SK-N-SH treated with all-trans-retinoic acid at 6 μM for 48 hours (cell line): ENCODE data around the gene LTBP3.
A peak's percentile ranks its signal among the peaks of the same experiment; 100 is the strongest.

Experiments used
- ATAC-seq: fragments of 200-7000 bp; cut with Tn5 transposase; 3 replicates; pipeline ENCODE4 v1.9.1; 2020; ENCODE audit warnings: mild to moderate bottlenecking, moderate library complexity
- ARNTL ChIP-seq: fragments of 450-650 bp; formaldehyde crosslinking; IDR thresholded peaks from 2 replicates; pipeline ENCODE4 v1.5.0; 2020; ENCODE audit warnings: low read depth, mild to moderate bottlenecking, moderate library complexity, borderline replicate concordance
- BACH2 ChIP-seq: fragments of 250-450 bp; sonication (Bioruptor Pico); IDR thresholded peaks from 2 replicates; pipeline ENCODE4 v1.9.0; 2021; ENCODE audit warnings: mild to moderate bottlenecking, borderline replicate concordance
- CSDC2 ChIP-seq: fragments of 250-450 bp; sonication (Bioruptor Pico); IDR thresholded peaks from 2 replicates; pipeline ENCODE4 v1.5.0; 2020; ENCODE audit warnings: mild to moderate bottlenecking, moderate library complexity
- ESRRG ChIP-seq: fragments of 250-450 bp; sonication (Bioruptor Pico); IDR thresholded peaks from 2 replicates; pipeline ENCODE4 v1.6.1; 2021; ENCODE audit warnings: mild to moderate bottlenecking
- GLIS3 ChIP-seq: fragments of 250-450 bp; sonication (Bioruptor Pico); IDR thresholded peaks from 2 replicates; pipeline ENCODE4 v1.5.0; 2020; ENCODE audit warnings: mild to moderate bottlenecking, moderate library complexity
- ISL1 ChIP-seq: fragments of 250-450 bp; sonication (Bioruptor Pico); IDR thresholded peaks from 2 replicates; pipeline ENCODE4 v2.1.2; 2022; ENCODE audit warnings: mild to moderate bottlenecking, moderate library complexity
- OSR1 ChIP-seq: fragments of 250-450 bp; sonication (Bioruptor Pico); IDR thresholded peaks from 2 replicates; pipeline ENCODE4 v1.8.0; 2022; ENCODE audit warnings: moderate library complexity, mild to moderate bottlenecking, inconsistent platforms
- RARB ChIP-seq: fragments of 250-450 bp; sonication (Bioruptor Pico); IDR thresholded peaks from 2 replicates; pipeline ENCODE4 v1.8.0; 2021; ENCODE audit warnings: mild to moderate bottlenecking, moderate library complexity
- SNAI2 ChIP-seq: fragments of 250-450 bp; sonication (Bioruptor Pico); IDR thresholded peaks from 2 replicates; pipeline ENCODE4 v1.5.0; 2020; ENCODE audit warnings: mild to moderate bottlenecking, moderate library complexity
- TCF4 ChIP-seq: fragments of 250-450 bp; sonication (Bioruptor Pico); IDR thresholded peaks from 2 replicates; pipeline ENCODE4 v1.8.0; 2021; ENCODE audit warnings: mild to moderate bottlenecking, moderate library complexity, borderline replicate concordance
- TOX ChIP-seq: fragments of 250-450 bp; sonication (Bioruptor Pico); IDR thresholded peaks from 2 replicates; pipeline ENCODE4 v1.8.0; 2021; ENCODE audit warnings: mild to moderate bottlenecking, moderate library complexity, borderline replicate concordance
- ZC3H10 ChIP-seq: fragments of 250-450 bp; sonication (Bioruptor Pico); IDR thresholded peaks from 2 replicates; pipeline ENCODE4 v1.5.1; 2021; ENCODE audit warnings: mild to moderate bottlenecking, moderate library complexity
- ZFP3 ChIP-seq: fragments of 250-450 bp; sonication (Bioruptor Pico); IDR thresholded peaks from 2 replicates; pipeline ENCODE4 v1.5.0; 2020; ENCODE audit warnings: mild to moderate bottlenecking, moderate library complexity
- ZFP30 ChIP-seq: fragments of 450-650 bp; formaldehyde crosslinking; IDR thresholded peaks from 2 replicates; pipeline ENCODE4 v1.5.0; 2022; ENCODE audit warnings: mild to moderate bottlenecking, moderate library complexity
- ZNF565 ChIP-seq: fragments of 450-650 bp; formaldehyde crosslinking; conservative IDR thresholded peaks from 2 replicates; pipeline ENCODE4 v1.5.0; 2020; ENCODE audit warnings: low read depth, mild to moderate bottlenecking, moderate library complexity
- ZNF70 ChIP-seq: fragments of 450-650 bp; formaldehyde crosslinking; IDR thresholded peaks from 2 replicates; pipeline ENCODE4 v1.5.0; 2020; ENCODE audit warnings: mild to moderate bottlenecking, moderate library complexity
- TF ChIP-seq, protein P1 (sequence below): fragments of 250-450 bp; sonication (Bioruptor Pico); IDR thresholded peaks from 2 replicates; pipeline ENCODE4 v1.5.1; 2021; ENCODE audit warnings: mild to moderate bottlenecking, moderate library complexity
- TF ChIP-seq, protein P2 (sequence below): fragments of 250-450 bp; sonication (Bioruptor Pico); IDR thresholded peaks from 2 replicates; pipeline ENCODE4 v1.5.0; 2020; ENCODE audit warnings: mild to moderate bottlenecking, moderate library complexity
- TF ChIP-seq, protein P3 (sequence below): fragments of 250-450 bp; sonication (Bioruptor Pico); IDR thresholded peaks from 2 replicates; pipeline ENCODE4 v1.8.0; 2020; ENCODE audit warnings: mild to moderate bottlenecking, moderate library complexity, borderline replicate concordance
- TF ChIP-seq, protein P4 (sequence below): fragments of 250-450 bp; sonication (Bioruptor Pico); IDR thresholded peaks from 2 replicates; pipeline ENCODE4 v1.8.0; 2021; ENCODE audit warnings: low read depth, mild to moderate bottlenecking, moderate library complexity, borderline replicate concordance
- TF ChIP-seq, protein P5 (sequence below): fragments of 250-450 bp; sonication (Bioruptor Pico); IDR thresholded peaks from 2 replicates; pipeline ENCODE4 v1.5.1; 2020; ENCODE audit warnings: low read depth, mild to moderate bottlenecking, moderate library complexity

Gene LTBP3

DNA sequence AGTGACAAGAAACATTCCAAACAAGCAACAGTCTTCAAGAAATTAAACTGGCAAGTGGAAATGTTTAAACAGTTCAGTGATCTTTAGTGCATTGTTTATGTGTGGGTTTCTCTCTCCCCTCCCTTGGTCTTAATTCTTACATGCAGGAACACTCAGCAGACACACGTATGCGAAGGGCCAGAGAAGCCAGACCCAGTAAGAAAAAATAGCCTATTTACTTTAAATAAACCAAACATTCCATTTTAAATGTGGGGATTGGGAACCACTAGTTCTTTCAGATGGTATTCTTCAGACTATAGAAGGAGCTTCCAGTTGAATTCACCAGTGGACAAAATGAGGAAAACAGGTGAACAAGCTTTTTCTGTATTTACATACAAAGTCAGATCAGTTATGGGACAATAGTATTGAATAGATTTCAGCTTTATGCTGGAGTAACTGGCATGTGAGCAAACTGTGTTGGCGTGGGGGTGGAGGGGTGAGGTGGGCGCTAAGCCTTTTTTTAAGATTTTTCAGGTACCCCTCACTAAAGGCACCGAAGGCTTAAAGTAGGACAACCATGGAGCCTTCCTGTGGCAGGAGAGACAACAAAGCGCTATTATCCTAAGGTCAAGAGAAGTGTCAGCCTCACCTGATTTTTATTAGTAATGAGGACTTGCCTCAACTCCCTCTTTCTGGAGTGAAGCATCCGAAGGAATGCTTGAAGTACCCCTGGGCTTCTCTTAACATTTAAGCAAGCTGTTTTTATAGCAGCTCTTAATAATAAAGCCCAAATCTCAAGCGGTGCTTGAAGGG, 53.3 kb downstream of the LTBP3 start (continued):
- TF ChIP-seq, protein P1, sequence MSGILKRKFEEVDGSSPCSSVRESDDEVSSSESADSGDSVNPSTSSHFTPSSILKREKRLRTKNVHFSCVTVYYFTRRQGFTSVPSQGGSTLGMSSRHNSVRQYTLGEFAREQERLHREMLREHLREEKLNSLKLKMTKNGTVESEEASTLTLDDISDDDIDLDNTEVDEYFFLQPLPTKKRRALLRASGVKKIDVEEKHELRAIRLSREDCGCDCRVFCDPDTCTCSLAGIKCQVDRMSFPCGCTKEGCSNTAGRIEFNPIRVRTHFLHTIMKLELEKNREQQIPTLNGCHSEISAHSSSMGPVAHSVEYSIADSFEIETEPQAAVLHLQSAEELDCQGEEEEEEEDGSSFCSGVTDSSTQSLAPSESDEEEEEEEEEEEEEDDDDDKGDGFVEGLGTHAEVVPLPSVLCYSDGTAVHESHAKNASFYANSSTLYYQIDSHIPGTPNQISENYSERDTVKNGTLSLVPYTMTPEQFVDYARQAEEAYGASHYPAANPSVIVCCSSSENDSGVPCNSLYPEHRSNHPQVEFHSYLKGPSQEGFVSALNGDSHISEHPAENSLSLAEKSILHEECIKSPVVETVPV (CRISPR knock-in tag), result peak; percentile 74; the same call in 1 of the 2 replicates
- TF ChIP-seq, protein P2, sequence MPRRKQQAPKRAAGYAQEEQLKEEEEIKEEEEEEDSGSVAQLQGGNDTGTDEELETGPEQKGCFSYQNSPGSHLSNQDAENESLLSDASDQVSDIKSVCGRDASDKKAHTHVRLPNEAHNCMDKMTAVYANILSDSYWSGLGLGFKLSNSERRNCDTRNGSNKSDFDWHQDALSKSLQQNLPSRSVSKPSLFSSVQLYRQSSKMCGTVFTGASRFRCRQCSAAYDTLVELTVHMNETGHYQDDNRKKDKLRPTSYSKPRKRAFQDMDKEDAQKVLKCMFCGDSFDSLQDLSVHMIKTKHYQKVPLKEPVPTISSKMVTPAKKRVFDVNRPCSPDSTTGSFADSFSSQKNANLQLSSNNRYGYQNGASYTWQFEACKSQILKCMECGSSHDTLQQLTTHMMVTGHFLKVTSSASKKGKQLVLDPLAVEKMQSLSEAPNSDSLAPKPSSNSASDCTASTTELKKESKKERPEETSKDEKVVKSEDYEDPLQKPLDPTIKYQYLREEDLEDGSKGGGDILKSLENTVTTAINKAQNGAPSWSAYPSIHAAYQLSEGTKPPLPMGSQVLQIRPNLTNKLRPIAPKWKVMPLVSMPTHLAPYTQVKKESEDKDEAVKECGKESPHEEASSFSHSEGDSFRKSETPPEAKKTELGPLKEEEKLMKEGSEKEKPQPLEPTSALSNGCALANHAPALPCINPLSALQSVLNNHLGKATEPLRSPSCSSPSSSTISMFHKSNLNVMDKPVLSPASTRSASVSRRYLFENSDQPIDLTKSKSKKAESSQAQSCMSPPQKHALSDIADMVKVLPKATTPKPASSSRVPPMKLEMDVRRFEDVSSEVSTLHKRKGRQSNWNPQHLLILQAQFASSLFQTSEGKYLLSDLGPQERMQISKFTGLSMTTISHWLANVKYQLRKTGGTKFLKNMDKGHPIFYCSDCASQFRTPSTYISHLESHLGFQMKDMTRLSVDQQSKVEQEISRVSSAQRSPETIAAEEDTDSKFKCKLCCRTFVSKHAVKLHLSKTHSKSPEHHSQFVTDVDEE, result no peak
- TF ChIP-seq SNAI2 (no peak), CSDC2 (CRISPR knock-in tag) (no peak), ZC3H10 (peak; percentile 76; the same call in 1 of the 2 replicates), GLIS3 (CRISPR knock-in tag) (peak; percentile 87)

DNA sequence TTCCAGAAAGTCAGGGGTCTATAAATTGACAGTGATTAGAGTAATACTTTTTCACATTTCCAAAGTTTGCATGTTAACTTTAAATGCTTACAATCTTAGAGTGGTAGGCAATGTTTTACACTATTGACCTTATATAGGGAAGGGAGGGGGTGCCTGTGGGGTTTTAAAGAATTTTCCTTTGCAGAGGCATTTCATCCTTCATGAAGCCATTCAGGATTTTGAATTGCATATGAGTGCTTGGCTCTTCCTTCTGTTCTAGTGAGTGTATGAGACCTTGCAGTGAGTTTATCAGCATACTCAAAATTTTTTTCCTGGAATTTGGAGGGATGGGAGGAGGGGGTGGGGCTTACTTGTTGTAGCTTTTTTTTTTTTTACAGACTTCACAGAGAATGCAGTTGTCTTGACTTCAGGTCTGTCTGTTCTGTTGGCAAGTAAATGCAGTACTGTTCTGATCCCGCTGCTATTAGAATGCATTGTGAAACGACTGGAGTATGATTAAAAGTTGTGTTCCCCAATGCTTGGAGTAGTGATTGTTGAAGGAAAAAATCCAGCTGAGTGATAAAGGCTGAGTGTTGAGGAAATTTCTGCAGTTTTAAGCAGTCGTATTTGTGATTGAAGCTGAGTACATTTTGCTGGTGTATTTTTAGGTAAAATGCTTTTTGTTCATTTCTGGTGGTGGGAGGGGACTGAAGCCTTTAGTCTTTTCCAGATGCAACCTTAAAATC, 54.0 kb downstream of the LTBP3 start:
- ATAC-seq, result no peak
- TF ChIP-seq, protein P3, sequence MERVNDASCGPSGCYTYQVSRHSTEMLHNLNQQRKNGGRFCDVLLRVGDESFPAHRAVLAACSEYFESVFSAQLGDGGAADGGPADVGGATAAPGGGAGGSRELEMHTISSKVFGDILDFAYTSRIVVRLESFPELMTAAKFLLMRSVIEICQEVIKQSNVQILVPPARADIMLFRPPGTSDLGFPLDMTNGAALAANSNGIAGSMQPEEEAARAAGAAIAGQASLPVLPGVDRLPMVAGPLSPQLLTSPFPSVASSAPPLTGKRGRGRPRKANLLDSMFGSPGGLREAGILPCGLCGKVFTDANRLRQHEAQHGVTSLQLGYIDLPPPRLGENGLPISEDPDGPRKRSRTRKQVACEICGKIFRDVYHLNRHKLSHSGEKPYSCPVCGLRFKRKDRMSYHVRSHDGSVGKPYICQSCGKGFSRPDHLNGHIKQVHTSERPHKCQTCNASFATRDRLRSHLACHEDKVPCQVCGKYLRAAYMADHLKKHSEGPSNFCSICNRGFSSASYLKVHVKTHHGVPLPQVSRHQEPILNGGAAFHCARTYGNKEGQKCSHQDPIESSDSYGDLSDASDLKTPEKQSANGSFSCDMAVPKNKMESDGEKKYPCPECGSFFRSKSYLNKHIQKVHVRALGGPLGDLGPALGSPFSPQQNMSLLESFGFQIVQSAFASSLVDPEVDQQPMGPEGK (CRISPR knock-in tag), result peak; percentile 10
- peak; percentile 36; the same call in 1 of the 2 replicates for TF ChIP-seq ARNTL (CRISPR knock-in tag)
- peak; percentile 87 for TF ChIP-seq TOX (CRISPR knock-in tag)
- TF ChIP-seq ZFP30 (CRISPR knock-in tag), result no peak
- peak; percentile 26; the same call in 1 of the 2 replicates for TF ChIP-seq ZNF70 (CRISPR knock-in tag)
- TF ChIP-seq OSR1, result no peak
- TF ChIP-seq, protein P1 (CRISPR knock-in tag), result peak; percentile 82; the same call in 1 of the 2 replicates
- TF ChIP-seq BACH2 (CRISPR knock-in tag), result no peak
- no peak for TF ChIP-seq ZNF565 (CRISPR knock-in tag)
- TF ChIP-seq ISL1, result no peak
- peak; percentile 94 for TF ChIP-seq ZC3H10
- peak; percentile 23; the same call in 1 of the 2 replicates for TF ChIP-seq SNAI2
- TF ChIP-seq RARB (CRISPR knock-in tag), result peak; percentile 92
- TF ChIP-seq ZFP3 (CRISPR knock-in tag), result peak; percentile 20; the same call in 1 of the 2 replicates
- TF ChIP-seq, protein P4, sequence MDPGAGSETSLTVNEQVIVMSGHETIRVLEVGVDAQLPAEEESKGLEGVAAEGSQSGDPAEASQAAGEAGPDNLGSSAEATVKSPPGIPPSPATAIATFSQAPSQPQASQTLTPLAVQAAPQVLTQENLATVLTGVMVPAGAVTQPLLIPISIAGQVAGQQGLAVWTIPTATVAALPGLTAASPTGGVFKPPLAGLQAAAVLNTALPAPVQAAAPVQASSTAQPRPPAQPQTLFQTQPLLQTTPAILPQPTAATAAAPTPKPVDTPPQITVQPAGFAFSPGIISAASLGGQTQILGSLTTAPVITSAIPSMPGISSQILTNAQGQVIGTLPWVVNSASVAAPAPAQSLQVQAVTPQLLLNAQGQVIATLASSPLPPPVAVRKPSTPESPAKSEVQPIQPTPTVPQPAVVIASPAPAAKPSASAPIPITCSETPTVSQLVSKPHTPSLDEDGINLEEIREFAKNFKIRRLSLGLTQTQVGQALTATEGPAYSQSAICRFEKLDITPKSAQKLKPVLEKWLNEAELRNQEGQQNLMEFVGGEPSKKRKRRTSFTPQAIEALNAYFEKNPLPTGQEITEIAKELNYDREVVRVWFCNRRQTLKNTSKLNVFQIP, result no peak; the same call in 1 of the 2 replicates
- TF ChIP-seq, protein P5, sequence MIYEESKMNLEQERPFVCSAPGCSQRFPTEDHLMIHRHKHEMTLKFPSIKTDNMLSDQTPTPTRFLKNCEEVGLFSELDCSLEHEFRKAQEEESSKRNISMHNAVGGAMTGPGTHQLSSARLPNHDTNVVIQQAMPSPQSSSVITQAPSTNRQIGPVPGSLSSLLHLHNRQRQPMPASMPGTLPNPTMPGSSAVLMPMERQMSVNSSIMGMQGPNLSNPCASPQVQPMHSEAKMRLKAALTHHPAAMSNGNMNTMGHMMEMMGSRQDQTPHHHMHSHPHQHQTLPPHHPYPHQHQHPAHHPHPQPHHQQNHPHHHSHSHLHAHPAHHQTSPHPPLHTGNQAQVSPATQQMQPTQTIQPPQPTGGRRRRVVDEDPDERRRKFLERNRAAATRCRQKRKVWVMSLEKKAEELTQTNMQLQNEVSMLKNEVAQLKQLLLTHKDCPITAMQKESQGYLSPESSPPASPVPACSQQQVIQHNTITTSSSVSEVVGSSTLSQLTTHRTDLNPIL (CRISPR knock-in tag), result peak; percentile 81
- TF ChIP-seq ESRRG (CRISPR knock-in tag), result peak; percentile 92; the same call in 1 of the 2 replicates
- no peak; the same call in 1 of the 2 replicates for TF ChIP-seq GLIS3 (CRISPR knock-in tag)
- TF ChIP-seq TCF4 (CRISPR knock-in tag), result no peak
- TF ChIP-seq, protein P2, result no peak
